Gastrocnemius medialis (tissue), 4 donors: ENCODE measurements around the gene UBE2S.
"Not testable (repeated sequence)": the region's sequence is repeated elsewhere in the genome, so short reads cannot be mapped to it uniquely, and the experiment has no call there.

ENCODE experiments used
- CTCF ChIP-seq, 5 experiments: fragments of 450-650 bp in 3 of 5; fragments of 200-600 bp in 2 of 5; sonication (generic) in 2 of 5; IDR thresholded peaks in 4 of 5; conservative IDR thresholded peaks in 1 of 5; 1 replicate in 4 of 5; 2 replicates in 1 of 5; pipeline ENCODE4 v1.5.1; 2016 to 2019; ENCODE audit warnings: antibody characterized with exemption in 5 of 5, mild to moderate bottlenecking in 3 of 5, moderate library complexity in 3 of 5
- POLR2A ChIP-seq, 2 donors: fragments of 450-650 bp; IDR thresholded peaks; one replicate each; pipeline ENCODE4 v1.6.1; 2017; ENCODE audit warnings: antibody characterized with exemption in 2 of 2, mild to moderate bottlenecking in 2 of 2, moderate library complexity in 2 of 2

- TF ChIP-seq CTCF (IDR thresholded peaks at IDR 0.05 in 4 of 5, conservative IDR thresholded peaks at IDR 0.05 in 1 of 5); POLR2A (IDR thresholded peaks at IDR 0.05): not testable (repeated sequence)
Measured at GRCh38 chr19:55401390-55401789, 6.2 kb downstream of the UBE2S start.
